ENCODE measurements around the gene FLOT1. TPM values are rescaled to one million over a fixed set of nuclear protein-coding genes. Genes with fewer than 3 reads are reported as not detected.
"Not testable (repeated sequence)": the region's sequence is repeated elsewhere in the genome, so short reads cannot be mapped to it uniquely, and the experiment has no call there.

FLOT1 gene
- total and polyA plus RNA-seq, 7 donors = 113 to 224 (median 181) TPM

GRCh38 chr6:30761791-30762429 is 19.4 kb upstream of the FLOT1 start:
- H3K4me3 ChIP-seq = no peak overlapping the region
- H3K4me1 ChIP-seq = peaks cover 9% of the 10 kb centered on the region
- H3K36me3 ChIP-seq (ENCODE audit: insufficient read depth in 1 of 2, low read depth in 1 of 2) = no peaks in the 10 kb centered on the region
- ATAC-seq (no peak), DNase-seq (no peak)
- H3K9me3 ChIP-seq = no peaks in the 10 kb centered on the region
- H3K27ac ChIP-seq = no peak overlapping the region
- no peak for TF ChIP-seq CTCF (IDR thresholded peaks at IDR 0.05)
- intact Hi-C loops (cut with DNase I) = no loop called here
- H3K27me3 ChIP-seq (ENCODE audit: insufficient read depth in 3 of 3, low read length in 2 of 3) = no peaks in the 10 kb centered on the region
- WGBS, 3 donors = 89 to 96% (median 93%) methylated on average over 4 of the region's 4 CpGs

- no peak for ATAC-seq
- intact Hi-C loops (cut with DNase I) = no loop called here
- WGBS, 3 donors = 84 to 88% (median 87%) methylated on average over 8 of the region's 8 CpGs
- Histone ChIP-seq H3K36me3 (ENCODE audit: insufficient read depth in 1 of 2, low read depth in 1 of 2) (no peaks in the 10 kb centered on the region), H3K4me1 (peaks cover 9% of the 10 kb centered on the region), H3K27ac (no peak overlapping the region), H3K9me3 (no peaks in the 10 kb centered on the region), H3K27me3 (ENCODE audit: insufficient read depth in 3 of 3, low read length in 2 of 3) (no peaks in the 10 kb centered on the region), H3K4me3 (no peak overlapping the region)
- TF ChIP-seq CTCF (IDR thresholded peaks at IDR 0.05) = no peak
- DNase-seq = no peak
Observed at GRCh38 chr6:30760549-30760948, 18.1 kb upstream of the FLOT1 start.

GRCh38 chr6:30759575-30760239 is 17.2 kb upstream of the FLOT1 start:
- intact Hi-C loops (cut with DNase I) = no loop called here
- Histone ChIP-seq H3K27me3 (ENCODE audit: insufficient read depth in 3 of 3, low read length in 2 of 3) (no peaks in the 10 kb centered on the region), H3K27ac (no peak overlapping the region), H3K4me3 (no peak overlapping the region), H3K9me3 (no peaks in the 10 kb centered on the region), H3K4me1 (peaks cover 9% of the 10 kb centered on the region), H3K36me3 (ENCODE audit: insufficient read depth in 1 of 2, low read depth in 1 of 2) (no peaks in the 10 kb centered on the region)
- no peak for TF ChIP-seq CTCF (IDR thresholded peaks at IDR 0.05)
- ATAC-seq (peak in 3 of 4 donors; percentile 60 to 71 (median 70)), DNase-seq (no peak)
- WGBS, 3 donors = 83 to 88% (median 84%) methylated on average over 10 of the region's 10 CpGs

- TF ChIP-seq CTCF (IDR thresholded peaks at IDR 0.05) = no peak
- WGBS, 3 donors = 36 to 75% (median 62%) methylated on average over 1 of the region's 1 CpG
- H3K36me3 ChIP-seq (ENCODE audit: insufficient read depth in 1 of 2, low read depth in 1 of 2) = no peaks in the 10 kb centered on the region
- peak overlapping the region; percentile 17 for H3K27ac ChIP-seq
- no peaks in the 10 kb centered on the region for H3K27me3 ChIP-seq (ENCODE audit: insufficient read depth in 3 of 3, low read length in 2 of 3)
- no peak for DNase-seq
- intact Hi-C loops (cut with DNase I) = no loop called here
- no peaks in the 10 kb centered on the region for H3K9me3 ChIP-seq
- H3K4me1 ChIP-seq = peaks cover 24% of the 10 kb centered on the region
- peak in 2 of 4 donors; percentile 23 to 50 for ATAC-seq
- no peak overlapping the region for H3K4me3 ChIP-seq
Observed at GRCh38 chr6:30757261-30757904, 14.9 kb upstream of the FLOT1 start.

- peaks cover 30% of the 10 kb centered on the region for H3K4me1 ChIP-seq
- H3K36me3 ChIP-seq (ENCODE audit: insufficient read depth in 1 of 2, low read depth in 1 of 2); H3K9me3 ChIP-seq; H3K27me3 ChIP-seq (ENCODE audit: insufficient read depth in 3 of 3, low read length in 2 of 3); intact Hi-C loops (cut with DNase I); H3K4me3 ChIP-seq; DNase-seq; H3K27ac ChIP-seq; ATAC-seq: not testable (repeated sequence)
- WGBS, 3 donors = 91 to 98% (median 92%) methylated on average over 7 of the region's 7 CpGs
Observed at GRCh38 chr6:30756405-30757003, 14.0 kb upstream of the FLOT1 start.
